BLaER1 (cell line): ENCODE data around the gene SMTN.
"Not testable (repeated sequence)": the region's sequence is repeated elsewhere in the genome, so short reads cannot be mapped to it uniquely, and the experiment has no call there.

ENCODE experiments used
- H3K27ac ChIP-seq: shearing (Covaris generic); formaldehyde crosslinking; 2 replicates; pipeline ENCODE4 v1.8.1; 2022
- H3K27me3 ChIP-seq: shearing (Covaris generic); formaldehyde crosslinking; 2 replicates; pipeline ENCODE4 v1.8.1; 2022
- H3K36me3 ChIP-seq: shearing (Covaris generic); formaldehyde crosslinking; 2 replicates; pipeline ENCODE4 v1.8.1; 2022
- H3K4me1 ChIP-seq: shearing (Covaris generic); formaldehyde crosslinking; 2 replicates; pipeline ENCODE4 v1.8.1; 2022
- H3K4me2 ChIP-seq: shearing (Covaris generic); formaldehyde crosslinking; 2 replicates; pipeline ENCODE4 v1.8.1; 2022
- H3K4me3 ChIP-seq: shearing (Covaris generic); formaldehyde crosslinking; 2 replicates; pipeline ENCODE4 v1.8.1; 2022
- H3K9ac ChIP-seq: shearing (Covaris generic); formaldehyde crosslinking; 2 replicates; pipeline ENCODE4 v1.8.1; 2022
- H3K9me3 ChIP-seq: shearing (Covaris generic); formaldehyde crosslinking; 2 replicates; pipeline ENCODE4 v1.8.1; 2022
- H4K20me1 ChIP-seq: shearing (Covaris generic); formaldehyde crosslinking; 2 replicates; pipeline ENCODE4 v1.8.1; 2022
- Cebpa-rat ChIP-seq: shearing (Covaris generic); IDR thresholded peaks from 2 replicates; pipeline ENCODE4 v1.8.1; 2022

The SMTN gene

DNA sequence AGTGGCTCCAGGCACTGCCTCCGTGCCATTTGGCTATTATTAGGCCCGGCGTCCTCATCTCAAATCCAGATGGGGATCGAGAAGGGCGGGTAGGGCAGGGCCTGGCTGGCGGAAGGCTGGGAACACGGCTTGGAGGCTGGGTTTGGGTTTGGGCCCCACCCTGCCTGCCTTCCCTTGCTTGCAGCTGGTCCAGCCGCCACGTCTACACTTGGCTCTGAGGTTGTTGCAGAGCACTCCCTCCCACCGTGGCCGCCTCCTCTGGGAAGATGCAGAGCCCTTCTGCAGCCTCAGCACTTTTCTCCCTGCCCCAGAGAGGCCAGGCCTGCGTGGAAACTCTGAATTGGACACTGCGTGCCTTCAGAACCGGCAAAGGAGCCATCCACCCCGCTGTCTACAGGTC lies 5.2 kb upstream of the SMTN start:
- TF ChIP-seq Cebpa-rat: no peak
- no peaks in the 10 kb centered on the region for H3K9me3 ChIP-seq

DNA sequence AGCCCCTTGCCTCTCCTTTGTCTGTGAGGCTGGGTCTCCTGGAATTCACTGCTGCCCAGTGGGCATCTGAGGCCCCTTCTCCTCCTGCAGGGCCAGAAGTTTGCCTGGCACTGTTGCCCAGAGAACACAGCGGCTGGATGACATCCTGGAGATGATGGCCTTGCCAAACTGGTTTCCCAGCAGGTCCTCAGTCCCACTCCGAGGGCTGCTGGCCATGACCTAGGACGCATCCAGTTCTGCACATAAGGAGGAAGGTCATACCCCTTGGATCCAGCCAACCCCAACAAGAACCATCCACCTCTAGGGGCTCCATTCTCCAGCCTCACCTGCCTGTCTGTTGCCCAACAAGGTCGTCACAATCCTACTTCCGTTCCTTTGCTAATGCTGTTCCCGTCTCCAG lies 3.4 kb upstream of the SMTN start:
- no peaks in the 10 kb centered on the region for H3K9me3 ChIP-seq

More for the DNA sequence above, 5.2 kb upstream of the SMTN start:
- Histone ChIP-seq H3K9ac (no peak overlapping the region), H3K4me3 (no peak overlapping the region), H4K20me1 (no peaks in the 10 kb centered on the region), H3K36me3 (no peaks in the 10 kb centered on the region), H3K27ac (no peak overlapping the region), H3K4me1 (peaks cover 18% of the 10 kb centered on the region), H3K4me2 (no peak overlapping the region), H3K27me3 (no peaks in the 10 kb centered on the region)

DNA sequence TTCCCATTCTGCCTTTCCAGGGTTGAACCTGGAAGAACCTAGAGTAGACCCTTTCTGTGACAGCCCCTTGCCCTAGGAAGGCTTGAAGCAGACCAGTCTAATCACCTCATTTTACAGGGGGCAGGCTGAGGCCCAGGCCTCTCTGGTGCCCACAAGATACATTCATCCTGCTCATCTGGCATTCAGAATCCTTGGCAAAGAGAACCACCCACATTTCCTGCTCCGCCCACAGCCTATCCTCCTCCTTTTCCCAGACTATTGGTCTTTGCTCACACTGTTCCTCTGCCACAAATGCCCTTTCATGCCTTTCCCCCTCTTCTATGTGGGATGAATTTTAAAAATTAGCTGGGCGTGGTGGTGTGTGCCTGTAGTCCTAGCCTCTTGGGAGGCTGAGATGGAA lies 2.7 kb upstream of the SMTN start:
- not testable (repeated sequence) for H3K27me3 ChIP-seq, H3K9ac ChIP-seq, H3K36me3 ChIP-seq, H3K9me3 ChIP-seq, H3K27ac ChIP-seq, H3K4me2 ChIP-seq, H3K4me3 ChIP-seq
- peaks cover 32% of the 10 kb centered on the region for H3K4me1 ChIP-seq
- peaks cover 14% of the 10 kb centered on the region for H4K20me1 ChIP-seq

More for the DNA sequence above, 3.4 kb upstream of the SMTN start:
- Histone ChIP-seq H3K9ac (no peak overlapping the region), H4K20me1 (peaks cover 9% of the 10 kb centered on the region; the same call in 1 of the 2 replicates), H3K36me3 (no peaks in the 10 kb centered on the region), H3K4me2 (no peak overlapping the region), H3K27ac (no peak overlapping the region), H3K4me1 (peaks cover 31% of the 10 kb centered on the region), H3K4me3 (no peak overlapping the region), H3K27me3 (no peaks in the 10 kb centered on the region)
- no peak for TF ChIP-seq Cebpa-rat

- Histone ChIP-seq H3K4me1 (peaks cover 39% of the 10 kb centered on the region), H3K9ac (no peak overlapping the region), H3K36me3 (no peaks in the 10 kb centered on the region), H3K4me2 (no peak overlapping the region), H3K4me3 (no peak overlapping the region), H3K9me3 (no peaks in the 10 kb centered on the region), H3K27me3 (no peaks in the 10 kb centered on the region), H3K27ac (no peak overlapping the region), H4K20me1 (peaks cover 15% of the 10 kb centered on the region)
- no peak for TF ChIP-seq Cebpa-rat
These were observed 1.9 kb upstream of the SMTN start for GRCh38 chr22:31079095-31079642.

DNA sequence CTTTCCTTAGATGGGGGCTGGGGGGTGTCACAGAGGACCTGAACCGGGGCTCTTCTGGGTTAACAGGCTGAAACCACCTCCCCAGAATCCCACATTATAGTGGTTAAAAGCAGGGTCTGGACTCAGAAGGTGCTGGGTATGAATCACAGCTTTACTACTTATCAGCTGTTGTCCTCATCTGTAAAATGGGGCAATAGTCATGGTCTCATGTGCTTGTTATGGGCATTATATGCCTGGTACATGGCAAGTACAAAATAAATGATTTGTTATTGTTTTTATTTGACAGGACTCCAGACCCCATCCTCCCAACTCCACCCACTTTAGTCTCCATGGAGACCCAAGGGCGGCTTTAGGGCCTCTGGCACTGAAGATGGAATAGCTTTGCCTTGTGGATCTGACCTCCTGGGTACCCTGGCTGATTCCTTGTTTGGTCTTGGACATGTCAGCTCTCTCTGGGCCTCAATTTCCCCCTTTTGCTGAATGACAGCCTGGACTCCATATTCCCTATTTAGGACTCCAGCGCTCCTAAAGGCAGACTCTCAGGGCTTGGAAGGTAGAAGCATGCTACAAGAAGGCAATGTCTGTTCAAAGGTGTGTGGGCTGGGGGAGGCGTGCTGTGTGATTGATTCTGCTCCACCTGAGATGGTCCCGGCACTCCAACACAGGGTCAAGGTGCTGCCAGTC lies 812 bp upstream of the SMTN start:
- H3K4me1 ChIP-seq: peaks cover 42% of the 10 kb centered on the region
- peak overlapping the region; percentile 96 for H3K9ac ChIP-seq
- H3K27me3 ChIP-seq: no peaks in the 10 kb centered on the region
- no peaks in the 10 kb centered on the region for H3K9me3 ChIP-seq
- peaks cover 15% of the 10 kb centered on the region for H4K20me1 ChIP-seq
- H3K4me2 ChIP-seq: peak overlapping the region; percentile 100
- no peak for TF ChIP-seq Cebpa-rat
- H3K36me3 ChIP-seq: no peaks in the 10 kb centered on the region
- H3K27ac ChIP-seq: peak overlapping the region; percentile 97
- H3K4me3 ChIP-seq: peak overlapping the region; percentile 85

GRCh38 chr22:31081963-31082605 lies 966 bp downstream of the SMTN start:
- Histone ChIP-seq H3K27ac (peak overlapping the region; percentile 97), H3K4me1 (peaks cover 59% of the 10 kb centered on the region), H4K20me1 (peaks cover 15% of the 10 kb centered on the region), H3K9me3 (no peaks in the 10 kb centered on the region), H3K9ac (peak overlapping the region; percentile 96), H3K27me3 (no peaks in the 10 kb centered on the region), H3K4me3 (peak overlapping the region; percentile 85), H3K36me3 (peaks cover 3% of the 10 kb centered on the region), H3K4me2 (peak overlapping the region; percentile 100)
- no peak for TF ChIP-seq Cebpa-rat

GRCh38 chr22:31082606-31083376 lies 1.7 kb downstream of the SMTN start:
- Histone ChIP-seq H3K4me3 (peak overlapping the region; percentile 85), H3K9ac (peak overlapping the region; percentile 96), H3K4me2 (peak overlapping the region; percentile 100), H3K36me3 (peaks cover 10% of the 10 kb centered on the region), H3K27me3 (no peaks in the 10 kb centered on the region), H3K9me3 (no peaks in the 10 kb centered on the region), H4K20me1 (peaks cover 15% of the 10 kb centered on the region), H3K4me1 (peaks cover 66% of the 10 kb centered on the region), H3K27ac (peak overlapping the region; percentile 97)
- no peak for TF ChIP-seq Cebpa-rat

DNA sequence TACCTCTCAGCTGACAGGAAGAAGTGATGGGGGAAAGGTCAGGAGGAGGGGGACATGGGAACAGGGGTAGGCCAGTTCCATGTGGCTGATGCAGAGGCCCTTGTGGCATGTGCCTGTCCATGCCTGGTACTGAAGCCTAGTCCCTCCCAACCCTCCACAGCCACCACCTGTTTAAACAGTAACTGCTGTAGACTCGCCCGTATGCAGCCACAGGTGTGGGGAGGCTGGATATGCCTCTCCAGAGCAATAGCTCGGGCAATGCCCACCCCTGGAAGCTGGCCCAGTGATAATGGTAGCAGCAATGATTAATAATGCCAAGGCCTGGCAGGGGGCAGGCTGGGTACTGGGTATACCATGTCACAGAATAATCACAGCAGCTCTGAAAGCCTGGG lies 2.3 kb downstream of the SMTN start:
- Histone ChIP-seq H3K4me1 (peaks cover 70% of the 10 kb centered on the region), H4K20me1 (peaks cover 15% of the 10 kb centered on the region), H3K9me3 (no peaks in the 10 kb centered on the region), H3K27me3 (no peaks in the 10 kb centered on the region), H3K36me3 (peaks cover 16% of the 10 kb centered on the region), H3K9ac (peak overlapping the region; percentile 88), H3K4me2 (peak overlapping the region; percentile 100), H3K27ac (peak overlapping the region; percentile 97), H3K4me3 (peak overlapping the region; percentile 81)
- TF ChIP-seq Cebpa-rat: no peak

DNA sequence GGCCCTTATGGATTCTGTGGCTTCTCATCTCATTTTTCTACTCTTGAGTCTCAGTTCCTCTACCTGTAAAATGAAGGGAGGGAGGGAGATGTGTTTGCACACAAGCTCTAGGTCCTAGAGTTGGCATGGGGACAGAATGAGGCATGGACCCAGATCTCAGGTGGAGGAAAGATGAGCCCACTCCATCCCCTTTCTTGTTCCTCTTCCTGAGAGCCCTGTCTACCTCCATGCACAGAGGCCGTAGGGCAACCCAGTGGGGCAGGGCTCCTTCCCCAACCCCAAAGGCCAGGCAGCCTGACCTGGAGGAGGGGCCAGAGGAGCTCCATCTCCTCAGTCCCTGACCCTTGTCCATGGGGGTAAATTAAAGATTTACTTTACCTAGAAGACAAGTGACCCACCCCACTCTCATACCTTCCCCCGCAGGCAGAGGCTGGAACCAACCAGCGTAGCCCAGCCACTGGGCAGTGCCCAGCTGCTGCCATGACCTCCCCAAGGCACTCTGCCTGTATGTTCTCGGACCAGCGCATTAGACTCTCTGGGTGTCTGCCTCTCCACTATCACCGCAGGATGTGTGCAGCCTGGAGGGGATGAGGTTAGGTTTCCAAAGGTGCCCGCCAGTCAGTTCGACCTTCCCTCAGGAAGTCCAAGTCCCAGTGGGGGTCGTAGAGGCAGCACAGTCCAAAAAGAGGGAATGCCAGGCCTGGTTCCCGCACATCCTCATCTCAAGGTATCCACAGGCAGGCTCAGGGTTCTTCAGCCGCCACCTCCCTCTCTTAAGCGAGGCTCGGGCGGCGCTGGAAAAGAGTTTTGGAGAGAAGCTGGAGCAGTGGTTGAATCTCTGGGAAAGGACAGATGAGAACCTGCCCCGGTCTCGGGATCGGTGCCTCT lies 3.0 kb downstream of the SMTN start:
- H3K9ac ChIP-seq: peak overlapping the region; percentile 88

More for the DNA sequence above, 3.0 kb downstream of the SMTN start:
- Histone ChIP-seq H3K4me2 (peak overlapping the region; percentile 100), H3K9me3 (no peaks in the 10 kb centered on the region), H3K27me3 (no peaks in the 10 kb centered on the region), H3K4me1 (peaks cover 76% of the 10 kb centered on the region), H3K36me3 (peaks cover 23% of the 10 kb centered on the region), H3K27ac (peak overlapping the region; percentile 97), H4K20me1 (peaks cover 15% of the 10 kb centered on the region), H3K4me3 (peak overlapping the region; percentile 81)
- no peak for TF ChIP-seq Cebpa-rat
